Mammary epithelial cell (primary cell): ENCODE results near the gene CSNK2A3.

ENCODE experiments used
- CTCF ChIP-seq, 2 donors: IDR thresholded peaks in 1 of 2; conservative IDR thresholded peaks in 1 of 2; 2 replicates each; pipeline ENCODE4 v1.5.1; 2011 to 2012; ENCODE audit warnings: inconsistent platforms in 2 of 2, low read length in 2 of 2, mild to moderate bottlenecking in 2 of 2, control low read depth in 1 of 2, low read depth in 1 of 2; ENCODE audit not compliant: insufficient read depth in 1 of 2; ENCODE audit errors: extremely low read depth in 1 of 2
- EZH2 ChIP-seq: IDR thresholded peaks from 2 replicates; pipeline ENCODE4 v1.6.1; 2012; ENCODE audit warnings: low read length, inconsistent platforms, borderline replicate concordance

GRCh38 chr11:11322101-11322500 lies 30.9 kb downstream of the CSNK2A3 start:
- TF ChIP-seq CTCF (conservative IDR thresholded peaks at IDR 0.05 in 1 of 2, IDR thresholded peaks at IDR 0.05 in 1 of 2; ENCODE audit: extremely low read depth in 1 of 2, insufficient read depth in 1 of 2, low read depth in 1 of 2, low read length in 2 of 2) (no peak), EZH2 (no peak)
